Stimulated activated CD4-positive, alpha-beta T cell treated with anti-CD3 and anti-CD28 coated beads, Interleukin-12 subunit alpha, Interleukin-12 subunit beta, amount 100 ng/mL, for 24 hours (primary cell): Measurements from ENCODE around the gene CCDC107.
A peak's percentile ranks its signal among the peaks of the same experiment; 100 is the strongest.

ENCODE experiments used
- DNase-seq, 2 experiments: peaks; one replicate each; pipeline ENCODE4 v3.0.0-alpha.2; 2020; ENCODE audit warnings: low read depth in 2 of 2

Gene CCDC107

DNA sequence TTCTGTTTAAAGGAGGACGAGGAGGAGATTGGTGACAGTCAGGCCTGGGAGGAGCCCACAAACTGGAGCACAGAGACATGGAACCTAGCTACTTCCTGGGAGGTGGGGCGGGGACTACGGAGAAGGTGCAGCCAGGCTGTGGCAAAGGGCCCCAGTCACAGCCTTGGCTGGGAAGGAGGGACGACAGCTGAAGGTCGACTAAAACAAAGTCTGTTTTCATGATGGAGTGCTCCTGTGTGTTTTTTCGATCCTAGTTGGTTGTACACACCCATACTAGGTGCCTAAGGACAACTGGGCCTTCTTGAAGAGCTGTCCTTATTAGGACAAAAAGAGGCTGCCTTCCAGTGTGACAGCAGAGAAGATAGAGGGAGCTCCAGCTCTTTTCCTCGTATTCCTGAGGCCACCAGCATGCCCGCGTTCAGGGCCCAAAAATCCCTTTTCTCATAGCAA is 2.9 kb downstream of the CCDC107 start:
- no peak for DNase-seq

- DNase-seq = no peak
These were observed 3.8 kb downstream of the CCDC107 start for GRCh38 chr9:35661756-35662350.

GRCh38 chr9:35662437-35662836 is 4.3 kb downstream of the CCDC107 start:
- no peak for DNase-seq

DNA sequence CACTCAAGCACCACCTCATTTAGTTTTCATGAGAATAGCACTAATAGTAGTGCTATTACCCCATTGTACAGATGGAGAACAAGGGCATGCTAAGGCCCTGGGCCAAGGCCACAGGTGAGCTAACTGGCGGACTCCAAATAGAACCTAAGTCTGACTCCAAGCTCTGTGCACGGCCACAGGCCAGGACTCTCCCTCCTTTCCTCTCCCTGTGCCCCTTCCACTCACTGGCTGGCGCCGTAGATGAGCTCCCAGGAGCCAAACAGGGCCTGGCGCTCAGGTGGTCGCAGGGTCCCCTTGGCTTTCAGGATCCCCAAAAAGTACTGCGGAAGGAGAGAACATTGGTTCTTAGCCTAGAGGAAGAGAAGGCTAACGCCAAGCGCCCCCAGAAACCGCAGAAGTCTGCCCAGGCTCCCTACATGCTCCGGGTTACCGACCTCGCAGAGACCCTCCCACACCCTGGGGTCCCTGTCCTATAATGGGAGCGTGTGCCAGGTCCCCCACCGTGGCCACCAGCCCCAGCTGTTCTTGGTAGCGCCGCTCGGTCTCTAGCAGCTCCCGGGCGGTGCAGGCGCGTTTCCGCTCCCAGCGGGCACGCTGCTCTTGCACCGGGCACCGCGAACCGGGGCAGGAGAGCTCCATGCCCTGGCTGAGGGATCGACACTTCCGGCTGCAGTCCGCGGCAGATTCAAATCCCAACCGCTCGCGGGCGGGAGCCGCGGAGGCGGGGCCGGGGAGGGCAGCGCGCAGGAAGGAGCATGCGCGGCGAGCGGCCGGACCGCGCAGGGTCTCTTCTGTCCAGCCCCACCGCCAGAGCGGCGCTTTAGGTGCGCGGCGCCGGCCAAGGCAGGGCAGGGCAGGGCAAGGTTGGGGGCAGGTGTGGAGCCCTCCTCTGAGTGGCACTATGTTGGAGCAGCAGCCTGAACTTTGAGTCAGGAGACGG is 6.7 kb downstream of the CCDC107 start, which contains the start of gene ARHGEF39:
Gene ARHGEF39 (minus strand): TSS at position 665 of the 940 bp plus-strand sequence. CDS start 26 bp downstream, at position 639.
- peak; percentile 49 to 73 for DNase-seq

DNA sequence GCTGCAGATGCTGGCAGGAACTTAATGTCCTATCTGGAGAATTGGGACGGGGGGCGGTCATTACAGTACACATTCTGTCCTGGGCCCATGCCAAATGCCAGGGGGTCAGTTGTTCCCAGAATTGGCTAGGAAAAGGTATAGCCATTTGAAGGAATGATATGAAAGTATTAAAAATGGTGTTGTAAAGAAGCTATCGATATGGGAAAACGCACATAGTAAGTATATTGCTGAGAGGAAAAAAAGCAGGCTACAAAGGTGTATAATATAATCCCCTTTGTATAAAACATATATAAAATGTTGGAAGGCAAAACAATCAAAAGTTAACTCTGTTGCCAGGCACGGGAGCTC is 7.4 kb downstream of the CCDC107 start:
- no peak for DNase-seq

GRCh38 chr9:35666045-35666444 is 8.0 kb downstream of the CCDC107 start:
- no peak for DNase-seq

DNA sequence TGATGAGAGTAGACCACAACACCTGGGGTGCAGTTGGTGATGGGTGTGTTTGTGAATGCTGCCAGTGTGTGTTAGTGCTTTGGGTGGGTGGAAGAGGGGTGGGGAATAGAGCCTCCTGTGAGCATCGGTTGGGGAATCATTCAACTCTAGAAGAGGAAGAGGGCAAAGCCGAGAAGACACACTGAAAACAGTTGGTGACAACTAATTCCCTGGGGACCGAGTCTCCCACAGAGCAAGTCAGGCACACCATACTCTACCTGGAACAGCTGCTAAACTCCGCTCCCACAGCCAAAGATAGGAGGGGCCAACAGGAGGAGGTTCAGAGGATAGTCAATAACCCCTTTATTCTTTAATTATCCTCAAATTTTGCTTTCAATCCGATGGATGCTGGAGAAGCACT is 8.5 kb downstream of the CCDC107 start:
- DNase-seq = no peak

DNA sequence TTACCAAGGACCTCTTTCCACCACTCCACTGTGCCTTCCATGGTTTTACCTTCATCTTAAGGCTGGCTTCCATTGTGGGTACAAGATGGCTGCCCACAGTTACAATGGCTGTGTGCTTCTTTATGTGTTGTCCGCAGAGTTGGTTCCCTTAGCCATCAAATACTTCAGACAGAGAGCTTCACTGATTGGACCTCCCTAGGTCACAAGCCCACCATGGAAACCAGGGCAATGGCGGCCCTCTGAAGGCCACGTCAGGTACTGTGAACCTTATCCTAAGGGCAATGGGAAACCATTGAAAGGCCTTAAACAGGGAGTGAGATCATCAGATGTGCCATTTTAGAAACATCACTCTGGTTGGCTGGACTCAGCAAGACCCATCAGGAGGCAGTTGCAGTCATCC is 9.8 kb downstream of the CCDC107 start:
- DNase-seq = no peak

- no peak for DNase-seq
These were observed 11.4 kb downstream of the CCDC107 start for GRCh38 chr9:35669331-35670145.

- no peak for DNase-seq
These were observed 15.3 kb downstream of the CCDC107 start, which contains the start of gene CA9 for GRCh38 chr9:35673132-35674024. TSS of gene CA9 (plus strand) at chr9:35673928. CDS start at chr9:35673960, 32 bp downstream.

DNA sequence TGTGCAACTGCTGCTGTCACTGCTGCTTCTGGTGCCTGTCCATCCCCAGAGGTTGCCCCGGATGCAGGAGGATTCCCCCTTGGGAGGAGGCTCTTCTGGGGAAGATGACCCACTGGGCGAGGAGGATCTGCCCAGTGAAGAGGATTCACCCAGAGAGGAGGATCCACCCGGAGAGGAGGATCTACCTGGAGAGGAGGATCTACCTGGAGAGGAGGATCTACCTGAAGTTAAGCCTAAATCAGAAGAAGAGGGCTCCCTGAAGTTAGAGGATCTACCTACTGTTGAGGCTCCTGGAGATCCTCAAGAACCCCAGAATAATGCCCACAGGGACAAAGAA is 15.9 kb downstream of the CCDC107 start:
- DNase-seq = no peak

- no peak for DNase-seq
These were observed 17.1 kb downstream of the CCDC107 start for GRCh38 chr9:35675204-35675603.

DNA sequence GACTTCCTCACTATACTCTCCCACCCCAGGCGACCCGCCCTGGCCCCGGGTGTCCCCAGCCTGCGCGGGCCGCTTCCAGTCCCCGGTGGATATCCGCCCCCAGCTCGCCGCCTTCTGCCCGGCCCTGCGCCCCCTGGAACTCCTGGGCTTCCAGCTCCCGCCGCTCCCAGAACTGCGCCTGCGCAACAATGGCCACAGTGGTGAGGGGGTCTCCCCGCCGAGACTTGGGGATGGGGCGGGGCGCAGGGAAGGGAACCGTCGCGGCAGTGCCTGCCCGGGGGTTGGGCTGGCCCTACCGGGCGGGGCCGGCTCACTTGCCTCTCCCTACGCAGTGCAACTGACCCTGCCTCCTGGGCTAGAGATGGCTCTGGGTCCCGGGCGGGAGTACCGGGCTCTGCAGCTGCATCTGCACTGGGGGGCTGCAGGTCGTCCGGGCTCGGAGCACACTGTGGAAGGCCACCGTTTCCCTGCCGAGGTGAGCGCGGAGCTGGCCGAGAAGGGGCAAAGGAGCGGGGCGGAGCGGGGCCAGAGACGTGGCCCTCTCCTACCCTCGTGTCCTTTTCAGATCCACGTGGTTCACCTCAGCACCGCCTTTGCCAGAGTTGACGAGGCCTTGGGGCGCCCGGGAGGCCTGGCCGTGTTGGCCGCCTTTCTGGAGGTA is 17.8 kb downstream of the CCDC107 start:
- DNase-seq = no peak

GRCh38 chr9:35679091-35679490 is 21.0 kb downstream of the CCDC107 start:
- no peak for DNase-seq

- no peak for DNase-seq
These were observed 21.8 kb downstream of the CCDC107 start for GRCh38 chr9:35679766-35680330.

DNA sequence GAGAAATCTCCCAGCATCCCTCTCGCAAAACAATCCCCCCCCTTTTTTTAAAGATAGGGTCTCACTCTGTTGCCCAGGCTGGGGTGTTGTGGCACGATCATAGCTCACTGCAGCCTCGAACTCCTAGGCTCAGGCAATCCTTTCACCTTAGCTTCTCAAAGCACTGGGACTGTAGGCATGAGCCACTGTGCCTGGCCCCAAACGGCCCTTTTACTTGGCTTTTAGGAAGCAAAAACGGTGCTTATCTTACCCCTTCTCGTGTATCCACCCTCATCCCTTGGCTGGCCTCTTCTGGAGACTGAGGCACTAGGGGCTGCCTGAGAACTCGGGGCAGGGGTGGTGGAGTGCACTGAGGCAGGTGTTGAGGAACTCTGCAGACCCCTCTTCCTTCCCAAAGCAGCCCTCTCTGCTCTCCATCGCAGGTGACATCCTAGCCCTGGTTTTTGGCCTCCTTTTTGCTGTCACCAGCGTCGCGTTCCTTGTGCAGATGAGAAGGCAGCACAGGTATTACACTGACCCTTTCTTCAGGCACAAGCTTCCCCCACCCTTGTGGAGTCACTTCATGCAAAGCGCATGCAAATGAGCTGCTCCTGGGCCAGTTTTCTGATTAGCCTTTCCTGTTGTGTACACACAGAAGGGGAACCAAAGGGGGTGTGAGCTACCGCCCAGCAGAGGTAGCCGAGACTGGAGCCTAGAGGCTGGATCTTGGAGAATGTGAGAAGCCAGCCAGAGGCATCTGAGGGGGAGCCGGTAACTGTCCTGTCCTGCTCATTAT is 22.4 kb downstream of the CCDC107 start:
- DNase-seq = no peak

DNA sequence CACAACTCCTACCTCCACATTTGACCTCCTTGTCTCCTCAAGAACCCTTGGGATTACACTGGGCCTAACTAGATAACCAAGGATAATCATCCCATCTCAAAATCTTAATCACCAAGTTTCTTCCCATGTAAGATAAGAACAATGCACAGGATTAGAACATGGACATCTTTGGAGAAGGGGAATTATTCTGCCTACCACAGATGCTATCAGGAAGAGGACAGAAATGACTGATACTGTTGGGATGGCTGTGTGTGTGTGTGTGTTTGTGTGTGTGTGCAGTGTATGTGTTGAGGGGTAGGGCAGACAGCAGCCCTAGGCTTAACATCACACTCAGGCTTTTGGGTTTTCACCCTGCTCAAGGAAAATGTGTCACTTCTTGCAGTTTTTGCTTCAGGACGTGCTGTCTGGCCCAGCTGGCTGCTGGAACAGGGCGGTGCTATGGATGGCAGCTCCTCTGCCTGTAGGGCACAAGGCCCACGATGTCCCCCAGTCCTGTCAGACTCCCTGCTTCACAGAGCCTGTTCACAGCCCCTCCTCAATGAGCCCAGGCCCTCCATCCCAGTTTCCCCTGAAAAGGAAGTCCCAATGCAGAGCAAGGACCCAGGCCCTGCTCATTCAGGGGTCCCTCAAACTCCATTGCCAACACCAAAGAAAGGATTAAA is 23.4 kb downstream of the CCDC107 start:
- DNase-seq = no peak

DNA sequence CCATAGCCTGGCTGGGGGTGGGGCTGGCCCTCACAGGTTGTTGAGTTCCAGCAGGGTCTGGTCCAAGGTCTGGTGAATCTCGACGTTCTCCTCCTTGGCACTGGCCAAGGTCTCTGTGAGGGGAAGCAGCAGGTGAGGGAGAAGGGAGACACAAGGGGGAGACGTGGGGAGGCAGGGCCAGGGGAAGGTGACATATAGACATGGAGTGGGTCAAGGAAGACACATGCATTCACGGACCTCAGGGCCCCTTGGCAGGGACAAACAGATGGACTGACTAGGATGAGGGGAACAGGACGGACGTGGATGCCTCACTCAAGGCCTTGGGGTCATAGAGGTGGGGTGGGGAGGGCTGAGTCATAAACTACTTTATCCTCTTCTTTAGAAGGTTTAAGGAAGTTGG is 24.0 kb downstream of the CCDC107 start:
- no peak for DNase-seq
